Epithelial cell of proximal tubule (primary cell): Measurements from ENCODE around the gene ZNF487. TPM values are rescaled to one million over a fixed set of nuclear protein-coding genes. Genes with fewer than 3 reads are reported as not detected.
"Not testable (repeated sequence)": the region's sequence is repeated elsewhere in the genome, so short reads cannot be mapped to it uniquely, and the experiment has no call there.

Experiments used
- DNase-seq: peaks from one replicate; pipeline ENCODE4 v3.0.0-alpha.2; 2011; ENCODE audit warnings: low read depth
- H3K4me3 ChIP-seq: 2 replicates; pipeline ENCODE4 v1.5.1; 2011; ENCODE audit warnings: low read depth, mild to moderate bottlenecking, low read length
- total RNA-seq: library from RNA; depleted of rRNA; stranded (reverse); fragments of >200 nt; gene quantifications from 2 replicates; pipeline ENCODE4 v1.2.3, GENCODE V29; 2015
- TF ChIP-seq, protein P1 (sequence below): conservative IDR thresholded peaks from 2 replicates; pipeline ENCODE4 v1.5.1; 2012; ENCODE audit warnings: low read depth, mild to moderate bottlenecking, low read length

ZNF487 gene
- total RNA-seq, 1 donor from 2014 or later: 0.81 TPM

DNA sequence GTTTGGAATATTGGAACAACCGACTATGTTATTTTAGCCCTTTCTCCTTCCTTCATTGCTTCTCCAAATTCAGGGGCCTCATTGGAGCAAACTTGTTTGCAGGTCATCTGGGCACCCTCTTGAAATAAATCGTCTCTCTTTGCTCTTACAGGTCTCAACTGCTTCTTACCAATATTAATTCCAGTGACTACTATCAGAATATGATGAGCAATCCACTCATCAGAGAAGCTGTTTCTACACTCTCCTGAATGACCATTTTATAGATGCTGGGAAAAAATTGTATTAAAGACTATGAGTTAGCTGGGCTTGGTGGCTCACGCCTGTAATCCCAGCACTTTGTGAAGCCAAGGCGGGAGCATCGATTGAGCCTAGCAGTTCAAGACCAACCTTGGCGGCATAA is 15.4 kb upstream of the ZNF487 start:
- TF ChIP-seq, protein P1, sequence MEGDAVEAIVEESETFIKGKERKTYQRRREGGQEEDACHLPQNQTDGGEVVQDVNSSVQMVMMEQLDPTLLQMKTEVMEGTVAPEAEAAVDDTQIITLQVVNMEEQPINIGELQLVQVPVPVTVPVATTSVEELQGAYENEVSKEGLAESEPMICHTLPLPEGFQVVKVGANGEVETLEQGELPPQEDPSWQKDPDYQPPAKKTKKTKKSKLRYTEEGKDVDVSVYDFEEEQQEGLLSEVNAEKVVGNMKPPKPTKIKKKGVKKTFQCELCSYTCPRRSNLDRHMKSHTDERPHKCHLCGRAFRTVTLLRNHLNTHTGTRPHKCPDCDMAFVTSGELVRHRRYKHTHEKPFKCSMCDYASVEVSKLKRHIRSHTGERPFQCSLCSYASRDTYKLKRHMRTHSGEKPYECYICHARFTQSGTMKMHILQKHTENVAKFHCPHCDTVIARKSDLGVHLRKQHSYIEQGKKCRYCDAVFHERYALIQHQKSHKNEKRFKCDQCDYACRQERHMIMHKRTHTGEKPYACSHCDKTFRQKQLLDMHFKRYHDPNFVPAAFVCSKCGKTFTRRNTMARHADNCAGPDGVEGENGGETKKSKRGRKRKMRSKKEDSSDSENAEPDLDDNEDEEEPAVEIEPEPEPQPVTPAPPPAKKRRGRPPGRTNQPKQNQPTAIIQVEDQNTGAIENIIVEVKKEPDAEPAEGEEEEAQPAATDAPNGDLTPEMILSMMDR: no peak
- DNase-seq: no peak
- H3K4me3 ChIP-seq: no peak overlapping the region

DNA sequence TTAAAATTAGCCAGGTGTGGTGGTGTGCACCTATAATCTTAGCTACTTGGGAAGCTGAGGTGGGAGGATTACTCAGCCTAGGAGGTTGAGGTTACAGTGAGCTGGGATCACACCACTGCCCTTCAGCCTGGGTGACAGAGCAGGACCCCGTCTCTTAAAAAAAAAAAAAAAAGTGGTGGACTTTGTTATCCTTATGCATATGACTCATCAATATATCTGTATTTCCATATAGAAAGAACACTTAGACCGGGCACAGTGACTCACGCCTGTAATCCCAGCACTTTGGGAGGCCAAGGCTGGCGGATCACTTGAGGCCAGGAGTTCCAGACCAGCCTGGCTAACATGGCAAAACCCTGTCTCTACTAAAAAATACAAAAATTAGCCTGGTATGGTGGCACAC is 15.0 kb upstream of the ZNF487 start:
- DNase-seq, H3K4me3 ChIP-seq: not testable (repeated sequence)

DNA sequence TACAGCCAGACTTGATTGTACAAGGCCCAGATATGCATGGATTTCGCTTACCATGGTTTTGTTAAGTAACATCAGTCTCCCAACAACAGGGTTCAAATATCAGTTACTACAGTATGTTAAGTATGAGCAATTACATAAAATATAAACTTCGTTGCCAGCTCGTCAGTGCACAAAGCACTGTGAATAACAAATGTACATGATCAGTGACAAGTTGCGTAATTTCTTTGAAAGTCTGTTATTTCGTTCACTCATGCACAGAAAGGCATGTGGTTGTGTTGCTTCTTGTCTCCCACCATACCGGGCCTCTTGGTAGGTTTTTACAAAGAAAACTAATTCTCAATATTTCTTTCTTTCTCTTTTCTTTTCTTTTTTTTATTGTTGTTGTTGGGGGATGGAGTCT is 12.5 kb upstream of the ZNF487 start:
- DNase-seq: no peak
- no peak overlapping the region for H3K4me3 ChIP-seq
- TF ChIP-seq, protein P1: no peak

DNA sequence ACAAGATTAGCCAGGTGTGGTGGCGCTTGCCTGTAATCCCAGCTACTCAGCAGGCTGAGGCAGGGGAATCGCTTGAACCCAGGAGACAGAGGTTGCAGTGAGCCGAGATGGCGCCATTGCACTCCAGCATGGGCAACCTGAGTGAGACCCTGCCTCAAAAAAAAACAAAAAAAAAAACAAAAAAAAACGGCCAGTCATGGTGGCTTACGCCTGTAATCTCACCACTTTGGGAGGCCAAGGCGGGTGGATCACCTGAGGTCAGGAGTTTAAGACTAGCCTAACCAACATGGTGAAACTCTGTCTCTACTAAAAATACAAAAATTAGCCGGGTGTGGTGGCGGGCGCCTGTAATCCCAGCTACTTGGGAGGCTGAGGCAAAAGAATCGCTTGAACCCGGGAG is 10.4 kb upstream of the ZNF487 start:
- not testable (repeated sequence) for DNase-seq, H3K4me3 ChIP-seq

DNA sequence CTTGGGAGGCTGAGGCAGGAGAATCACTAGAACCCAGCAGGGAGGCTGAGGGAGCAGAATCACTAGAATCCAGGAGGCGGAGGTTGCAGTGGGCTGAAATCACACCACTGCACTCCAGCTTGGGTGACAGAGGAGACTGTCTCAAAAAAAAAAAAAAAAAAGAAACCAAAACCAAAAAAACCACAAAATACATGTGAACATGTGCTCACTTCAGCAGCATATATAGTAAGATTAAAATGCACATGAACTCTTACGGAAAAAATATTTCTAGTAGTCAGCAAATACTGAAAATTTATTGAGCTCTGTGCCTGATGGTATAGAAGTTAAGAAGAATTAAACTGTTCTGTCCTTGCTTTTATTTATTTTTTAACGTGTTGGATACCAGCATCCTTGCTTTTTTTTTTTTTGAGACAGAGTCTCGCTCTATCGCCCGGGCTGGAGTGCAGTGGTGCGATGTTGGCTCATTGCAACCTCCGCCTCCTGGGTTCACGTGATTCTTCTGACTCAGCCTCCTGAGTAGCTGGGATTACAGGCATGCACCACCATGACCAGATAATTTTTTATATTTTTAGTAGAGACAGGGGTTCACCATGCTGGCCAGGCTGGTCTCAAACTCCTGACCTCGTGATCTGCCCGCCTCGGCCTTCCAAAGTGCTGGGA is 9.6 kb upstream of the ZNF487 start:
- no peak overlapping the region for H3K4me3 ChIP-seq
- TF ChIP-seq, protein P1: no peak
- DNase-seq: no peak

DNA sequence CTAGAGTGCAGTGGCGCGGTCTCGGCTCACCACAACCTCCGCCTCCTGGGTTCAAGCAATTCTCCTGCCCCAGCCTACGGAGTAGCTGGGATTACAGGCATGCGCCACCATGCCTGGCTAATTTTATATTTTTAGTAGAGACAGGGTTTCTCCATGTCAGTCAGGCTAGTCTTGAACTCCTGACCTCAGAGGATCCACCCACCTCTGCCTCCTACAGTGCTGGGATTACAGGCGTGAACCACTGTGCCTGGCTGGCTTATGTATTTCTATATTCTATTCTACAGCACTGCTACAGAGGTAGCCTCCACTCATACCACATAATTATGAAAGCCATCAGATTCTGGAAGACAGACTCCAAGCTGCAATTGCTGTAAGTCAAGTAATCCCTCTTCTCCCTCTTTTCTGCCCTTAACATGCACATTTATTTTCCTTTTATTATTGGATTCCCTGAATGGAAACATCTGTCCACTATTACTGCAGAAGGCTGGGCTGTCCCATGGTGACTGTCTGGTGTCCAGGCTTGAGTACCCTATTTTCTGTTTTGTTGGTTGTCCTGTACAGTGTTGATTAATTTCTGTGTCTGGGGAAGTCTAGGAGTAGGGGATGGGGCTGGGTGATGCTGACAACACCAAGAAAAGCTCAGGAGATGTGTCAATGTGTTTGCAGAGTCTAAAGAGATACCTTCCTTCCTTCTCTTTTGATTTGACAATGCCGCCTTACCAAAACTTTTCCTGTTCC is 5.8 kb upstream of the ZNF487 start:
- TF ChIP-seq, protein P1: no peak
- H3K4me3 ChIP-seq: no peak overlapping the region

DNA sequence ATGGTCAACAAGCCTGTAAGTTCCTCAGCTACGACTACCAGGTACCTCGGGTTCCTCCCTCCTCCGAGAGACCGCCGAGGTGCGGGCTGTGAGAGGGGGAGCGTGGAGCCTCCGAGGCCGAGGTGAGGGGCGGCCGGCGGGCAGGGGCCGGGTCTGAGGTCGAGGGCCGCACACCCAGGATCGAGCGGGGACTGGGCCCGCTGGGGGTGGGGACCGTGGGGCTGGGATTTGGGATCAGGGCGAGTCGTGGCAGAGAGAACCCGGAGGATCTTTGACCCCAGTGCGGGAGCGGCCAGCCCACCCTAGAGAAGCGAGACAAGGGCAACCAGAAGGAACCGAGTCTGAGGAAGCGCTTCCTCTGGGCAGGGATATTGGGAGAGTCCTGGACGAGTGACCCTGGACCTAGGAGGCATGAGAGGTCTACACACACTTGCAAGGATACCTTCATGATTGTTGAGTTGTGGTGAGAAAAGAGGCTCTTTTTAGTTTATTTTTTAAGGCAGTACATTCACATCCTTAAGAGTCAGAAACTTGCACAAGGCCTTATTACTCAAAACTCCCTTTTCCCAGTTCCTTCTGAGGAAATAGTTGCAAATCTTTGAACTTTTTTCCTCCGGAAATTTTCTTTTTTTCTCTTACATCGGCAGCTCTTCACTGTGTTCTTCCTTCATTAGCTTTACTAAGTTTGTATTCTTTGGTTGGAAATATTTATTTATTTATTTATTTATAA is 395 bp downstream of the ZNF487 start:
- DNase-seq: no peak
- TF ChIP-seq, protein P1: no peak
- peak overlapping the region; percentile 74 for H3K4me3 ChIP-seq

More for the DNA sequence above, 5.8 kb upstream of the ZNF487 start:
- DNase-seq: no peak
